Subcutaneous abdominal adipose tissue (tissue), 5 donors: ENCODE data around the gene OR52R1.
"Not testable (repeated sequence)": the region's sequence is repeated elsewhere in the genome, so short reads cannot be mapped to it uniquely, and the experiment has no call there.

Source experiments
- H3K27ac ChIP-seq: one replicate; pipeline ENCODE4 v1.7.0; 2013; ENCODE audit warnings: low read depth, mild to moderate bottlenecking, inconsistent platforms, low read length, moderate library complexity
- H3K27me3 ChIP-seq, 5 donors: one replicate each; pipeline ENCODE4 v1.7.0; 2013; ENCODE audit warnings: low read length in 5 of 5, inconsistent platforms in 1 of 5; ENCODE audit not compliant: control insufficient read depth in 5 of 5, insufficient read depth in 4 of 5
- H3K36me3 ChIP-seq, 5 donors: one replicate each; pipeline ENCODE4 v1.7.0; 2013; ENCODE audit warnings: low read length in 5 of 5; ENCODE audit not compliant: control insufficient read depth in 5 of 5, insufficient read depth in 5 of 5
- H3K4me1 ChIP-seq, 5 donors: one replicate each; pipeline ENCODE4 v1.7.0; 2013; ENCODE audit warnings: low read length in 5 of 5, mild to moderate bottlenecking in 3 of 5, moderate library complexity in 1 of 5; ENCODE audit not compliant: control insufficient read depth in 5 of 5, insufficient read depth in 5 of 5
- H3K4me3 ChIP-seq, 5 donors: one replicate each; pipeline ENCODE4 v1.7.0; 2013; ENCODE audit warnings: low read length in 5 of 5, low read depth in 1 of 5
- H3K9ac ChIP-seq, 5 donors: one replicate each; pipeline ENCODE4 v1.7.0; 2013; ENCODE audit warnings: low read length in 5 of 5, mild to moderate bottlenecking in 4 of 5, moderate library complexity in 3 of 5
- H3K9me3 ChIP-seq, 5 donors: one replicate each; pipeline ENCODE4 v1.7.0; 2013; ENCODE audit warnings: low read length in 5 of 5; ENCODE audit not compliant: control insufficient read depth in 5 of 5
- donor health status: healthy.
- donor health status: healthy.
- donor health status: healthy.
- donor health status: healthy.
- donor health status: healthy.

Gene OR52R1

DNA sequence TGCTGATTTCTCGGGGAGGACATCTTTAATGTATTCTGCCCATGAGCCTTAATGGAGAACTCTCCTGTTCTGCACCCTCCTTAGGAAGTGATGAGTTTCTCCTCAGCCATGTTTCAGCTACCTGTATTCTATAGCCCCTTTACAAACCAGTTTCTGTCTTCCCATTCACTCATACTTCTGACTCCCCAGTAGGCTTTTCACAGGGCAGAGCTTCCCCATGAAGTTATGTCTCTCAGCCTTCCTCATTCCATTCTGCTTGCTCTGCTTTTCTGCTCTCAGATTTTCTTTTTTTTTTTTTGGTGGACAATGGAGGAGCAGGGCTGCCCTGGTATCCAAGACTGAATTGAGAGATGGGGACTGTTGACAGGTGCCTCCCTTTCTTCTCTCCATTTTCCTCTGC, 4.3 kb upstream of the OR52R1 start:
- H3K9ac ChIP-seq, result no peak overlapping the region
- H3K4me3 ChIP-seq, result no peak overlapping the region
- no peaks in the 10 kb centered on the region for H3K36me3 ChIP-seq
- H3K27ac ChIP-seq, result no peak overlapping the region
- H3K27me3 ChIP-seq, result no peaks in the 10 kb centered on the region
- no peaks in the 10 kb centered on the region for H3K4me1 ChIP-seq
- no peaks in the 10 kb centered on the region for H3K9me3 ChIP-seq

DNA sequence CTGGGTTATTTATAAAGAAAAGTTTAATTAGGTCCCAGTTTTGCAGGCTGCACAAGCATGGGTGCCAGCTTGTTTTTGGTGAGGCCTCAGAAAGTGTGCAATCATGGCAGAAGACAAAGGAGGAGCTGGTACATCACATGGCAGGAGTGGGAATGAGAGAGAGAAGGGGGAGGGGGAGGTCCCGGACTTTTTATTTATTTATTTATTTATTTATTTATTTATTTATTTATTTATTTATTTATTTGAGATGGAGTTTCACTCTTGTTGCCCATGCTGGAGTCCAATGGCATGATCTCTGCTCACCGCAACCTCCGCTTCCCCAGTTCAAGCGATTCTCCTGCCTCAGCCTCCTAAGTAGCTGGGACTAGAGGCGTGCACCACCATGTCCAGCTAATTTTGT, 2.9 kb downstream of the OR52R1 start:
- not testable (repeated sequence) for H3K4me3 ChIP-seq, H3K9ac ChIP-seq, H3K27me3 ChIP-seq, H3K27ac ChIP-seq, H3K36me3 ChIP-seq, H3K4me1 ChIP-seq, H3K9me3 ChIP-seq

DNA sequence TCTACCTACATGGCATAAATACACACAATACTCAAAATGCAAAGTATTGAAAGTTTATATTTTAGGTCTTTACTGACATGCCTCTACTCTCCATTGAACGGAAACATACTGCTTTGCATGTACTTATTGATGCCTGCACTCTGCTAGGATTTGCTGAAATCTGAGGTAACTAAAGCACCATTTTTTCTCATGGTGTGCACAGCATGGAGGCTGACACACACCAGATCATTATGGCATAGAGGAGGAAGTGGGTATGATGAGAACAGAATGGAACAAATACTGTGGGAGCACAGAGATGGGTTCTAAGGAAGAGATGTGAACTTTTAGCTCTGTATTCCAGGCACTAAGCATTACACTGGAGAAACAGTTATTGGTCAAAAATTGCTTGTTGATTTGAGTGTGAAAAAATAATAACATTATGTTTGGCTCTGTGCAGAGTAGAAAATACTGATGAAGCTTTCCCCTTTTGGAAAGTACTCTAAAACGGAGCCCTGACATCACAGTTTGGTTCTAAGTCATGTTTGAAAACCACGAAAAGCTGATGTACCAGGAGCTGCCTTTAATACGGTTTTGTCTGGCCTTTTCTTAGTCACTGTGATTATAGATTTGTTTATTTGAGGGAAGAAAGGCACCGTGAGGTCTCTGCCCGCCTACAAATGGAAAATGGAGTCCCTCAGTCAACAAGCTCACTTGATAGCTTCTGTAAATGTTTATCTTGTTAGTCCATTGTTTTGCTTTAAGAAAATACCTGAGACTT, 5.6 kb downstream of the OR52R1 start:
- Histone ChIP-seq H3K9ac (no peak overlapping the region), H3K36me3 (no peaks in the 10 kb centered on the region), H3K27me3 (no peaks in the 10 kb centered on the region), H3K27ac (no peak overlapping the region), H3K4me1 (peaks cover 0 to 3% (median 0%) of the 10 kb centered on the region in 5 donors), H3K4me3 (no peak overlapping the region), H3K9me3 (no peaks in the 10 kb centered on the region)

DNA sequence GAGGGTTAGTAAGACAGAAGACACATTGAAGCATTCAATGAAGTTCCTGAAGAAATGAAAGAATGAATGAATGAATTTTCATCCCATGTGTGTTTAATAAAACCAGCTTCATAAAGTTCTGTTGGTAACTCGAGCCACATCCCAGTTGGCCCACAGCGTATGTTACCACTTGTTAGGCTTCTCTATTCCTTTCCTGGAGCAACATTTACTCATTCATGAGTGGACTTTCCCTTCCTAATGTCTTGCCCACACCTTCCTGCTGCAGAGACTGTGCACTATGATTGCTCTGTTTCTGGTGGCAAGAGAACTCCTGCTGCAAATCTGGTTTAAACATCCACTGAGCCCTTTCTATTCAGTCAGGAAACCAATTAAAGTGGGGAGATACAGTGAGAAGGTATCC, 7.0 kb downstream of the OR52R1 start:
- H3K4me3 ChIP-seq, result no peak overlapping the region
- H3K4me1 ChIP-seq, result peaks cover 0 to 3% (median 0%) of the 10 kb centered on the region in 5 donors
- no peak overlapping the region for H3K9ac ChIP-seq
- no peaks in the 10 kb centered on the region for H3K9me3 ChIP-seq
- H3K27ac ChIP-seq, result no peak overlapping the region
- no peaks in the 10 kb centered on the region for H3K36me3 ChIP-seq
- H3K27me3 ChIP-seq, result no peaks in the 10 kb centered on the region

DNA sequence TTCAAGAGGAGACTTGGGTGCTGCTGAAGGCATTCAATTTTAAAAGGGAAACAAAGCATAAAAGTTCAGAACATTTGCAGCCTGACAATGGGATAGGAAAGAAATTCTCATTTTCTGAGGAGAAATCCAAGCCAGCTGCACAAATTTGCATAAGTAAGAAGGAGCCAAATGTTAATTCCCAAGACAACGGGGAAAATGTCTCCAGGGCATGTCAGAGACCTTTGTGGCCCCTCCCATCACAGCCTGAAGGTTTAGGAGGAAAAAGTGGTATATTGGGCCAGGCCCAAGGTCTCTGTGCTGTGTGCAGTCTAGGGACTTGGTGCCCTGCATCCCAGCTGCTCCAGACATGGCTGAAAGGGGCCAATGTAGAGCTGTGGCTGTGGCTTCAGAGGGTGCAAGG, 21.7 kb downstream of the OR52R1 start:
- Histone ChIP-seq H3K27ac (no peak overlapping the region), H3K9me3 (no peaks in the 10 kb centered on the region), H3K4me3 (no peak overlapping the region), H3K4me1 (no peaks in the 10 kb centered on the region), H3K36me3 (no peaks in the 10 kb centered on the region), H3K9ac (no peak overlapping the region), H3K27me3 (no peaks in the 10 kb centered on the region)

- Histone ChIP-seq H3K27me3 (no peaks in the 10 kb centered on the region), H3K27ac (no peak within 1 kb of the TSS), H3K9ac (no peak within 1 kb of the TSS), H3K4me3 (no peak within 1 kb of the TSS), H3K4me1 (no peaks in the 10 kb centered on the region), H3K9me3 (no peaks in the 10 kb centered on the region), H3K36me3 (no peaks in the 10 kb centered on the region)
Observed at GRCh38 chr11:4769838-4770237, 34.3 kb downstream of the OR52R1 start, which contains the start of gene OR51F1. TSS of gene OR51F1 (minus strand) at chr11:4769938. CDS start at chr11:4769938, 0 bp downstream.

DNA sequence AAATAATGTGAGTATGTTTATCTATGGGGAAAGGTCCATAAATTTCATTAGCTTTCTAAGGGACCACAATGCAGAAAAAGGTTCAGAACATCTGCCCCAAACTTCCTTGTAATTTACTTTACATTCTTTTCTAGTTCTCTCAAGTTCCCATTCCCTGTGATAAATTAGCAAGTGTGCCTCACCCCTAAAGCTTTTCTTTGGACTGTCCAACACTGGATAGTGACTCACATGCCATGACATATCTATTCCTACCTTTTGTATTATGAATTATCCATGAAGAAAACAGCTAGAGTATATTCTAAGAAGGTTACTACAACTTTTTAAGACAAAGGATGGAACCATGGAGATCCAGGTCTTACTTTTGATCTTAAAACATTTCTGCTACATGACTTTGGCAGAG, 36.1 kb downstream of the OR52R1 start:
- H3K27ac ChIP-seq, result no peak overlapping the region
- H3K27me3 ChIP-seq, result no peaks in the 10 kb centered on the region
- no peaks in the 10 kb centered on the region for H3K4me1 ChIP-seq
- H3K4me3 ChIP-seq, result no peak overlapping the region
- H3K9me3 ChIP-seq, result no peaks in the 10 kb centered on the region
- H3K9ac ChIP-seq, result no peak overlapping the region
- H3K36me3 ChIP-seq, result no peaks in the 10 kb centered on the region

DNA sequence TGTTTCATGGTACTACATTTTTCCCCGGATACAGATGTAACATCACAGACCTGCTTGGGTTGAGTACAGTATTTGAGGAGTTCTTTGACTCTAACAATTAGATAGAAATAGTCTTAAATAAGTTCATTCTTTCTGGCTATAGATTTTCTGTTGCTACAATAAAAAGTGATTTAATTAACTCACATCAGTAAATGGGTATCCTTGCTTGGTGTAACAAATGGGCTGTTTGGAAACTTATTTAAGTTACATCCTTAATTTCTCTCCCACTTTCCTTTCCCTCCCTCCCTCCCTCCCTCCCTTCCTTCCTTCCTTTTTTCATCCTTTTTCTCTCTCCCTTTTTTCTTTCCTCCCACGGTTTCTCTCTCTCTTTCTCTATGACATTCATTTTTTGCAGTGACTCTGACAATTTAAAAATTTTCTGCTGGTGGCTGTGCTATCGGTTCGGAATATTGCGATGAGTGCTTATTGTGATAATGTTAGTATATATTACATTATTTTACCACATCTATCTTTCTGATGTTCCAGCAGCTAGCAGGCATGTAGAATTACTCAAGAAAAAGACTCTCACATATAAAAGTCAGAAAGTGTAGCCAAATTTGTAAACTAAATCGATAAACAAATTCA, 37.6 kb downstream of the OR52R1 start:
- no peaks in the 10 kb centered on the region for H3K36me3 ChIP-seq
- H3K9me3 ChIP-seq, result no peaks in the 10 kb centered on the region
- no peaks in the 10 kb centered on the region for H3K4me1 ChIP-seq
- no peak overlapping the region for H3K4me3 ChIP-seq
- H3K27ac ChIP-seq, result no peak overlapping the region
- H3K9ac ChIP-seq, result no peak overlapping the region
- no peaks in the 10 kb centered on the region for H3K27me3 ChIP-seq

GRCh38 chr11:4763096-4763495, 41.1 kb downstream of the OR52R1 start:
- H3K9ac ChIP-seq, result no peak overlapping the region
- H3K4me3 ChIP-seq, result no peak overlapping the region
- H3K9me3 ChIP-seq, result no peaks in the 10 kb centered on the region
- no peaks in the 10 kb centered on the region for H3K27me3 ChIP-seq
- H3K36me3 ChIP-seq, result no peaks in the 10 kb centered on the region
- H3K4me1 ChIP-seq, result no peaks in the 10 kb centered on the region
- H3K27ac ChIP-seq, result no peak overlapping the region
